GM19372 (cell line): ENCODE results near the gene IL15.
"Not testable (repeated sequence)": the region's sequence is repeated elsewhere in the genome, so short reads cannot be mapped to it uniquely, and the experiment has no call there.

Experiments used
- ATAC-seq: cut with Tn5 transposase; IDR thresholded peaks from one replicate; pipeline ENCODE4 v1.9.1; 2021; ENCODE audit warnings: mild to moderate bottlenecking, low read depth, moderate library complexity; ENCODE audit not compliant: unreplicated experiment

IL15 gene

DNA sequence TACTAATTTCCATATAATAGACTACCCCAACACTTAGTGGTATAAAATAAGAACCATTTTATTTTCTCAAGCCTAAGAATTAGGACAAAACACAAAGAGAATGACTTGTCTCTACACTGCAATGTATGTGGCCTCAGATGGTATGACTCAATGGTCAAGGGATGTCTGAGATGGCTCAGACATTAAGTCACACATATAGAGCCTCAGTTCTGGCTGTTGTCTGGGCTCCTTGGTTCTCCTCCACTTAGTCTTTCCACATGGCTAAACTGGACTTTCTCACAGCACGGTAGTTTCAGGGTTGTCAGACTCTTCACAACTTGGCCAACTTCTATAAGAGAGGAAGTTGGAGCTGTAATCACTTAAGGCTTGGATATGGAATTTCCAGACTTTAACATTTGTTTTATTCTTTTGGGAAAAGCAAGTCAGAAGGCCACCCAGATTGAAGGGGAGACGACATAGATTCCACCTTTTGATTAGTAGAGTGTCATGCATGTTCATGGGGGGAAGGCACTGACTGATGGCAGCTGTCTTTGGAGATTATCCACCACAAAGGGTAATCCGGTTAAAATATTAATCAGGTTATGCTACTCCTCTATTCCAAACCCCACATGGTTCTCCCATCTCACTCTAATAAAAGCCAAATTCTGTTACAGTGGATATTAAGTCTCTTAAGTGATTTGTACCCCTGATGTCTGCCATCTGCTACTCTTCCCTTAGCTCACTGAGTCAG, 9.4 kb downstream of the IL15 start:
- ATAC-seq = no peak

- ATAC-seq = no peak
Observed at GRCh38 chr4:141646969-141647368, 10.6 kb downstream of the IL15 start.

DNA sequence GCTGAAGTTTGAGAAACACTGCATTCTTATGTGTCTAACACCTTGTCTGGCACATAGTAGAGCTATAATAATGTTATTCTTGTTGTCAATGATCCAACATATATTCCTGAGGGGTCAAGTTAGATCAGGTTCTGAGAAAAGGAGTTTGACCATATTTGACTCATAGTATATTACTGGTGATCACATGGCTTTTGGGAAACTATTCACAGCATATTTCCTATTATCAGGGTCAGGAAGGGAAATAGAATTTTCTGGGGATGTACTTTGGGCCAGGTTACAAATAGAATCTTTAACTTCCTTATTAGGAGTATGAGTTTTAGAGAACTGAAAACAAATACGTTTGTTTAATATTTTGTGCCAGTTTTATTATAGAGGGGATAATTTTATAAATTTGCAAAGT, 11.6 kb downstream of the IL15 start:
- no peak for ATAC-seq

GRCh38 chr4:141652161-141652778, 15.9 kb downstream of the IL15 start:
- no peak for ATAC-seq

DNA sequence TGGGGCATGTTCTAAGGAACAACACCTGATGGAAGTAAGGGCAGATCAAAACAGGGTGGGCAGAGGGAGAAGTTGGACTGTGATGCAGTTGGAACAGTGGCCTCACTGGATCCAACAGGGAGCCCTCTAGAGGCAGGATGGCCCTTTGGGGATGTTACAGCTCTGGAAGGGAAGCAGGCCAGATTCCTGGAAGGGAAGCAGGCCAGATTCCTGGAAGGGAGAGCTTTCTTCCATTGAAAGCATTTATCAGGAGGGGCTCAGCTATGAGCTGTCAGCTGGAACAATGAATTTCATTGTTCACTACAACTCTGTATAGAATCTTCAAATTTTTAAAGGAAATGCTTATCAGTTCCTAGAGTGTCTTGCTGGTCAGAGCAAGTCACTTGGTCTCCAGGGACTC, 17.7 kb downstream of the IL15 start:
- no peak for ATAC-seq

DNA sequence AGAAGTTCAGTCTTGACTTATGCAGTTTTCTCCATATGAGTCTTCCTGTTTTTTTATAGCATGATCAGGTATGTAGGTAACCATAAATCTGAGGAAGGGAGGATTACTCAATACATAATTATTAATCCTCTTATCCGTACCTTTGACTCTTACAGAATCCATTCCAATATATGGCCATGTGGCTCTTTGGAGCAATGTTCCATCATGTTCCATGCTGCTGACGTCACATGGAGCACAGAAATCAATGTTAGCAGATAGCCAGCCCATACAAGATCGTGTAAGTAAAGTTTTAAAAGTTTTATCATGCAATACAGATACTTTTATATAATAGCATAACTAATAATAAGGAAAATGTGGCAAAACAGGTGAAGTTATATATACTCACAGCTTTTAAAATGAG, 19.6 kb downstream of the IL15 start:
- ATAC-seq = no peak

DNA sequence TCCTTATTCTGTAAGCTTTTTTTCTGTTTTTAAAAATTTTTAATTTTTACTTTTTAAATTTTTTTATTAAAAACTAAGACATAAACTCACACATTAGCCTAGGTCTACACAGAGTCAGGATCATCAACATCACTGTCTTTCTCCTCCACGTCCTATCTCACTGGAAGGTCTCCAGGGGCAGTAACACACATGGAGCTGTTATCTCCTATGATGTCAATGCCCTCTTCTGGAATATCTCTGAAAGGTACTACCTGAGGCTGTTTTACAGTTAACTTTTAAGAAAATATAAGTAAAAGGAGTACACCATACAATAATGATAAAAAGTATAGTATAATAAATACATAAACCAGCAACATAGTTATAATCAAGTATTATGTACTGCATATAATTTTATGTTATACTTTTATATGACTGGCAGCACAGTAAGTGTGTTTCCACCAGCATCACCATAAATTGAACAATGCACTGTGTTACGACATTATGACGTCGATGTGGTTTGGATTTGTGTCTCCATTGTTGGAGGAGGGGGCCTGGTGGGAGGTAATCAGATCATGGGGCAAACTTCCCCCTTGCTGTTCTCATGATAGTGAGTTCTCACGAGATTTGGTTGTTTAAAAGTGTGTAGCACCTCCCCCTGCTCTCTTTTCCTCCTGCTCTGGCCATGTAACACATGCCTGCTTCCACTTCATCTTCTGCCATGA, 21.3 kb downstream of the IL15 start:
- ATAC-seq = peak; percentile 15

- ATAC-seq = peak; percentile 44
Observed at GRCh38 chr4:141658309-141658708, 21.9 kb downstream of the IL15 start.

DNA sequence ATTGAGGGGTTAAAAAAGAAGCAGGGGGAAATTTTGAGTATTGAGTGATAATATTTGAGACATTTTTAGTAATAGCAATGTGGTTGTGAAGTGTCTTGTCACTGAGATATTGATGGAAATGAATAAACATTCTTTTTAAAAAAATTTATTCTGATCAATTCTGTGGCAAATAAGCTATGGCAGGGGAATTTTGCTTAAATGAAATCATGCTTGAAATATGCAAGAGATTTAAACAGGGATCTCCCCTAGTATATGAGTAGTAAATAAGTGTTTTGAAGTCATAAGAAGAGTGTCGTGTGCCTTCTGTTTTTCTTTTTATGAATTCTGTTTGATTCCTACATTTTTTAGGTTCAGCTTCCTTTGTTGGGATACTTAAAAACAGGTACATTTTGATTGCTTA, 23.2 kb downstream of the IL15 start:
- ATAC-seq = no peak

DNA sequence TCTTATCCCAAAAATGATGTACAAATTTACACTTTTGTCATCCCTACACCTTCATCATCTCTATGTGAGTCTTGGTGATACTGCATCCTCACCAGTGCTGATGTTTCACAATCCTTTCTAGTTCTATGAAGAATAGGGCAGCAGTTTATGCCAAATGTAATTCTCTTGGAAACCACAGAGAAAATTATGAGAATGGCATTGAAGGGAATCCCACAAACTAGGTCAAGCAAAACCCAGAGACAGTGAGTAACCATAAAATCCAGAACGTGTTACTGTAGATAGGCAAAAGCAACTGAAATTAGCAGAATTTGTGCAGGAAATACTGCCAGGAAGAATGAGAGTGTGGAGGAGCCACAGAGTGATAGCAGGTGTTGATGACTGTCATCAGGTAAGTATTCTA, 24.5 kb downstream of the IL15 start:
- ATAC-seq = no peak

GRCh38 chr4:141668200-141668910, 32.0 kb downstream of the IL15 start:
- ATAC-seq = no peak

- no peak for ATAC-seq
Observed at GRCh38 chr4:141669501-141669900, 33.1 kb downstream of the IL15 start.

DNA sequence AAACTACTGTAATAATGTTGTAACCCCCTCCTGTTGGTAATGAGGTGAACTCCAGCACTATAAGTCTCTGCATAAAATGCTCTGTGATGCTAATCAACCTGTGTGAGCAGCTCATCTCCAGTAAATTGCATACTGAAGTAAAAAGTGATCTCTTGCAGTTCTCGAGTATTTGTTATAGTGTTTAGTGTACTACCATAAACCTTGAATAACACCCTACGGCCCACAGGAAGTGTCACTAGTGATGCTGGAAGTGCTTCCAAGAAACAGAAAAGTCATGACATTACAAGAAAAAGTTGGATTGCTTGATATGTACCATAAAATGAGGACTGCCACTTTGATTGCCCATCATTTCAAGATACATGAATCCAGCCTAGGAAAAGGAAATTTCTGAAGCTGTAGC, 39.0 kb downstream of the IL15 start:
- no peak for ATAC-seq

DNA sequence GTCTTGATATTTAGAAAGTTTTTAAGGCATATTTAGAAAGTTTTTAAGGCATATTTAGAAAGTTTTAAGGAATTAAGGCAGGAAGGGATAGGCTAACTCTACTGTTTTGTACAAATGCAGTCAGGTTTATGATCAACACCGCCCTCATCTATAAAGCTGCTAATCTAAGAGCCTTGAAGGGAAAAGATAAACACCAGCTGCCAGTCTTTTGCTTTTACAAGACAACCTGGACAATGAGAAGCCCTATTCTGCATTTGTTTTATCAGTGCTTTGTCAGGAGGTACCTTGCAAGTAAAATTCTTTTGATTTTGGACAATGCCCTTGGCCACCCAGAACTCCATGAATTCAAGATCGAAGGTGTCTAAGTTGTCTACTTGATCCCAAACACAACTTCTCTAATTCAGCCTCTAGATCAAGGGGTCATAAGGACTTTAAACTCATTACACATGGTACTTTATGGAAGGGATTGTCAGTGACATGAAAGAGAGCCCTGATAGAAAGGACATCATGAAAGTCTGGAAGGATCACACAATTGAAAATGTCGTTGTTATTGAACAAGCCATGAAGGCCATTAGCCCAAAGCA, 39.8 kb downstream of the IL15 start:
- ATAC-seq = no peak

DNA sequence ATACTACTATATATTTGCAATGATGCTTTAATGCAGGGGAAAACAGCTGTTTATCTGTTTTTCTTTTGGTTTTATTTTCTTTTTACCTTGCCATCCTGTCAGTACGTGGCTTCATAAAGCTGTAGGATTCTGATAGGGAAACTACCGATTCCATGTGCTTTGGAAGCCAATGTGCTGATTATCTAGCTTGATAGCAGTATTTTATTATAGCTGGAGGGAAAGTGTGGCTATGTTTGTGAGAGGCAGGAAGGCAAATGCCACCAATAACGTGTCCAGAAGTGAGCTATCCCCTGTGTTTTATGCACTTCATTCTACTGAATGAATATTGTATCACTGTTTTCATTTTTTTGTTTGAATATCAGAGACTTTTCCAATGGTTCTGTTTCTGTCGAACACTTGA, 43.7 kb downstream of the IL15 start:
- no peak for ATAC-seq

DNA sequence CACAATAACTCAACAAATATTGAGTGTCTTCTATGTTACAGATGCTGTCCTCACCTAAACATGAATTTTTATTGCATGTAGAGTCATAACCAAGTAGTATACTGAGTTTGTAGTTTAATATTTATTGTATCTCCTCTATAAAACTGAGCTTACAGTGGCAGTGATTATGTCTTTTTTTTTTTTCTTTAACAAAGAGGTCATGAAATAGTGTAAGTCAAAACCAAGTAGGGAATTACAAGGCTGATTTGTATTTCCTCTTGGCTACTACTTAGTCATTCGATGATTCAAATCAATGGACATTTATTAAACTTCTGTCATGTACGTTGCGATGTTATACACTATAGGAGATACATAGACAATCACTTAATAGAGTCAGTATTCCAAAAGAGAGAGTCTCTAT, 48.4 kb downstream of the IL15 start:
- no peak for ATAC-seq

- ATAC-seq = no peak
Observed at GRCh38 chr4:141686146-141686775, 49.9 kb downstream of the IL15 start.

GRCh38 chr4:141686879-141687278, 50.5 kb downstream of the IL15 start:
- ATAC-seq = no peak

- not testable (repeated sequence) for ATAC-seq
Observed at GRCh38 chr4:141689726-141690296, 53.4 kb downstream of the IL15 start.

GRCh38 chr4:141691247-141691646, 54.9 kb downstream of the IL15 start:
- ATAC-seq = not testable (repeated sequence)
